Activated CD8-positive, alpha-beta memory T cell treated with anti-CD3 and anti-CD28 coated beads, Interleukin-2, amount 50 U/mL, for 24 hours (primary cell): ENCODE measurements around the gene PGAP6.
"Not testable (repeated sequence)": the region's sequence is repeated elsewhere in the genome, so short reads cannot be mapped to it uniquely, and the experiment has no call there.

Source experiments
- DNase-seq: peaks from one replicate; pipeline ENCODE4 v3.0.0-alpha.2; 2020; ENCODE audit errors: extremely low read depth

PGAP6 gene

GRCh38 chr16:400061-400591, 18.3 kb upstream of the PGAP6 start:
- DNase-seq: no peak

GRCh38 chr16:399340-400019, 17.7 kb upstream of the PGAP6 start:
- DNase-seq: no peak

DNA sequence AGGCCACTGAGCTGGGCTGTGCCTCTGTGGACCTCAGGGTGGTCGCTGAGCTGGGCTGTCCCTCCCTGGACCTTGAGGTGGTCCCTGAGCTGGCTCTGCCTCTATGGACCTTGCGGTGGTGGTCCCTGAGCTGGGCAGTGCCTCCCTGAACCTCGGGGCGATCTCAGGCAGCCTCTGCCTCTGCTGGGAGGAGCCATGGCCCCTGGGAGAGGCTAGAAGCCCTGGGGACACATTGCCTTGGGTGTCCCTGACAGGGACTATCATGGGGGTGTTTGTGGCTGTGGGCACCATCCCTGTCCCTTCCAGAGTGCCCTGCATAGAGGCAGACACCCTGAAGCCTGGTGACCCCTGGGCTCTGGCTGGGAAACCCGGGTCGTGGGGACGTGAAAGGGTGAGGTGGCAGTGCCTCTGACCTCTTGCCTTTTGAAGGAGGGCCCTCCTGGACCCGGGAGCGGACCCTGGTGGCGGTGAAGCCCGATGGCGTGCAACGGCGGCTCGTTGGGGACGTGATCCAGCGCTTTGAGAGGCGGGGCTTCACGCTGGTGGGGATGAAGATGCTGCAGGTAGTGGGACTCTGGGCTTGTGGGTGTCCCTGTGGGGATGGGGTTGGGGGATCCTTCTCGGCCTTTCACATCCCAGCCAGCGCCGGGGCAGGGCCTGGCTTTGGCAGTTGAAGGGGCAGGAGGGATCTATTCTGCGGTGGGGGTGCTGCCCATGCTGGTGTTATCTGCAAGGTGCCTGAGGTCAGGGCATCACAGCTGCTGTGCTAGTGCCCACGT, 17.0 kb upstream of the PGAP6 start:
- no peak for DNase-seq

DNA sequence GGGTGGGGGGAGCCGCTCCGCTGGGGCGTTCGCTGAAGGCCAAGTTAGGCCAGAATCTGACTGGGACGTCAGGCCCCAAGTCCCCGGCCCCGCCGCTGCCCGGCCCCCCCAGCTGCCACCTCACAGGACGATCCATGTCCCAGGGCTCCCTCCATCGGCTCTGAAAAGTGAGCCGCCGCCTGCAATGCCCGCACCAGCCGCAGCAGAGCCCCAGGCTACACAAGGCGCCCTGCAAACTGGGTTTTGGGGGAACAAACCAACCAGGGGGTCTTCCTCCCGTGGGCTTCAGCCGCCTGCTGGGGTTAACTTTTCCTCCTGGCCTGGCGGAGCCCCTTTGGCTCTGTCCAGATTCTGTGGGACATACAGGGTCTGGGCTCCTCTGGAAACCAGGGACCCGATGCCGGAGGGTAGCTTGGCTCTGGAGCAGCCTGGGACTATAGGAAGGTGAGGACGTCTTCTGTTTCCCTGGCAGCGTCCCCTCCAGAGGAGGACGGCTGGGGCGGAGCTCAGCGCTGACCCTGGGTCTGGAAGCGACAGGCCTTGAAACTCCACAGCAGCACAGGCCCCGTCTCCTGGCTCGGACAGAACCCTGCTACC, 16.1 kb upstream of the PGAP6 start:
- no peak for DNase-seq

DNA sequence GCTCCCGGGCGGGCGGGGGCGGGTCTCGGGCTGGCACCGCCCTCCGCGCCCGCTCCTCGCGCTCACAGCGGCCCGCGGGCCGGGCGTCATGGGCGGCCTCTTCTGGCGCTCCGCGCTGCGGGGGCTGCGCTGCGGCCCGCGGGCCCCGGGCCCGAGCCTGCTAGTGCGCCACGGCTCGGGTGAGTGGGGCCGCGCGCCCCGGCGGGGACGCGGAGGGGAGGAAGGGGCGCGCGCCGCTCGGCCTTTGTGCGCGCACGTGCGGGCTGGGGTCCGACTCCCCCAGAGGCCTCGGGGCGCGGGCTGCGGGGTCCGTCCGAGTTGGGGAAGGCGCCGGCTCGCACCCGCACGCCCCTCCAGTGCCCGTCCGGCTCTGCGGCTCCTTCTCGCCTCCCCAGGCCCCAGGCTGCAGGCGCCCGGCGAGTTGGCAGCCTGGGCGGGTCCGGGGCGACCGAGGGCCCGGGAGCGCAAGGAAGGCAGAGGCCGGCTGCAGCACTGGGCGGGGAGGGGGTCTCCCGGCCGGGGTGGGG, 15.4 kb upstream of the PGAP6 start, which contains the start of gene NME4:
Gene NME4, plus strand, starts transcription at position 65 of the 527 bp plus-strand sequence. Its CDS starts 24 bp downstream, at position 89.
- no peak for DNase-seq

DNA sequence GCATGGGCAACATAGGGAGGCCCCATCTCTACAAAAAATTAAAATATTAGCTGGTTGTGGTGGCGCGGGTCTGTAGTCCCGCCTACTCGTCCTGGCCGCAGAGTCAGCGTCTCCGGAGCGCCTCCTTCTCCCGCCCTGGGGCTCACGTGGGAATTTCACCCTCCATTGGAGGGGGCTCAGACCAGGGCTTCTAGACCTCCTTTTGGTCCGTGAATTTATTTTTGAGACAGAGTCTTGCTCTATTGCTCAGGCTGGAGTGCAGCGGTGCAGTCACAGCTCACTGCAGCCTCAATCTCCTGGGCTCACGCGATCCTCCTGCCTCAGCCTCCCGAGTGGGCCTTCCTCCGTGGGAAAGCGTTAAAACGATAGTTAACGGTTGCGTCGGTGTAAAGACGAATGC, 14.8 kb upstream of the PGAP6 start:
- no peak for DNase-seq

GRCh38 chr16:396199-396598, 14.4 kb upstream of the PGAP6 start:
- no peak for DNase-seq

GRCh38 chr16:392450-393030, 10.8 kb upstream of the PGAP6 start:
- DNase-seq: no peak

DNA sequence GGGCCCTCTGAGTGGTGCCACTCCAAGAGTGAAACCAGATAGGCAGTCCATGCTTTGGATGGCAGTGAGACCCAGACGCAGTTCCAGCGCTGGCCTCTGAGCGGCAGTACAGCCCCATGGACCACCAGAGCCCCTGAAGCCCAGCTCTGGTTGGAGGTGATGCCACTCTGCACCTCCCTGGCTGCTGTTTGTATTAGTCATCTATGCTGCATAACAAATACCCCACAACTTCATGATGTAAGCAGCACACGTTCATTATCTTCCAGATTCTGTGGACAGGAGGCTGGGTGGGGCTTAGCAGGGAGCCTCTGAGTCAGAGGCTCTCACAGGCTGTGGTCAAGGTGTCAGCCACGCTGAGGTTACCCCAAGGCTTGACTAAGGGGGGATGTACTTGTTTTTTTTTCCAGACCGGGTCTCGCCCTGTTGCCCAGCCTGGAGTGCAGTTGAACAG, 10.1 kb upstream of the PGAP6 start:
- peak; percentile 81 for DNase-seq

GRCh38 chr16:389352-389751, 7.6 kb upstream of the PGAP6 start:
- DNase-seq: no peak

DNA sequence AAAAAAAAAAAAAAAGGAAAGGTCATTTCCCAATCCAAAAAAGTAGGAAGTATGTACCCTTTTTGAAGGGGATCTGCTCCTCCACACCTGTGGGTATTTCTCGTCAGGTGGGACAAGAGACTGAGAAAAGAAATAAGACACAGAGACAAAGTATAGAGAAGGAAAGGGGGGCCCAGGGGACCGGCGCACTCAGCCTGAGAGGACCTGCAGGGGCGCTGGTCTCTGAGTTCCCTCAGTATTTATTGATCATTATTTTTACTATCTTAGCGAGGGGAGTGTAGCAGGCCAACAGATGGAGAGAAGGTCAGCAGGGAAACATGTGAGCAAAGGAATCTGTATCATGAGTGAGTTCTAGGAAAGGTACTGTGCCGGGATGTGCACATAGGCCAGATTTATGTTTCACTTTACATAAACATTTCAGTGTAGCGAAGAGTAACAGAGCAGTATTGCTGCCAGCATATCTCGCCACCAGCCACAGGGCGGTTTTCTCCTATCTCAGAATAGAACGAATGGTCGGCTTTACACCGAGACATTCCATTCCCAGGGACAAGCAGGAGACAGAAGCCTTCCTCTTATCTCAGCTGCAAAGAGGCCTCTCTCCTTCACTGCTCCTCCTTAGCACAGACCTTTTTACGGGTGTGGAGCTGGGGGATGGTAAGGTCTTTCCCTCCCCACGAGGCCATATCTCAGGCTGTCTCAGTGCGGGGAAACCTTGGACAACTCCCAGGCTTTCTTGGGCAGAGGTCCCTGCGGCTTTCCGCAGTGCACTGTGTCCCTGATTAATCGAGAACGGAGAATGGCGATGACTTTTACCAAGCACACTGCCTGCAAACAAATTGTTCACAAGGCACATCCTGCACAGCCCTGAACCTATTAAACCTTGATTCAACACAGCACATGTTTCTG, 6.2 kb upstream of the PGAP6 start:
- not testable (repeated sequence) for DNase-seq

GRCh38 chr16:386641-387156, 4.9 kb upstream of the PGAP6 start:
- DNase-seq: no peak

DNA sequence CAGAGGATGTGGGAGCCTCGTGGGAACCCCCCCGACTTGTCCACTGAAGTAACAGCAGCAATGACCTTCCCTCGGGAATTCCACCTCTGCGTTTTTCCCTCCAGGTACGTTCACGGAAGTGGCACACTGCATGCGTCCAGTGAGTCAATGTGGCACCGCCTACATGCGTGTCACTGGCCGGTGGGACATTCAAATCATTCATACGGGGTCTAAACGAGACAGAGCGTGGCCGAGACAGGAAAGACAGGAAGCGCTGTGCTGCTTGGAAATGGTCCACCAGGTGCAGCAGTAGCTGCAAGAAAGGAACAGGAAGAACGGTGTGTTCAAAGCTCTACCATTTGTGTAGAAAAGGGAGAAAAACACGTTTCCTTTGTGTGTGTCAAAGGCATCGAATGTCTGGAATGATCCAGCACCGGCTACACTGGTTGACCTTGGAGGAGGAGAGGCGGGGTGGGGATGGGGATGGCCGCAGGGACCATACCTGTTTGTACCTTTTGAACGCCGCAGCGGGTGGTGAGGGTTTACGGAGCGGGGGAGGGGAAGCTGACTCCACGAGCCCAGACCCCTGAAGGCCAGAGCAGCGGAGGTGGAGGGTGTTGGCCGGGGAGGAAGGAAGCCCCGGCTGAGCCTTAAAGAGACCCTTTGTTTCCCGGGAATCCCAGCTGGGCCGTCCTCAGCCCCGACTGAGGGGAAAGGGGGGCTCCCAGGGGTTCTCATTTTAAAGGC, 1.7 kb upstream of the PGAP6 start:
- DNase-seq: no peak

- no peak for DNase-seq
These were observed 578 bp downstream of the PGAP6 start for GRCh38 chr16:381012-381788.

- no peak for DNase-seq
These were observed 1.1 kb downstream of the PGAP6 start for GRCh38 chr16:380762-381011.

DNA sequence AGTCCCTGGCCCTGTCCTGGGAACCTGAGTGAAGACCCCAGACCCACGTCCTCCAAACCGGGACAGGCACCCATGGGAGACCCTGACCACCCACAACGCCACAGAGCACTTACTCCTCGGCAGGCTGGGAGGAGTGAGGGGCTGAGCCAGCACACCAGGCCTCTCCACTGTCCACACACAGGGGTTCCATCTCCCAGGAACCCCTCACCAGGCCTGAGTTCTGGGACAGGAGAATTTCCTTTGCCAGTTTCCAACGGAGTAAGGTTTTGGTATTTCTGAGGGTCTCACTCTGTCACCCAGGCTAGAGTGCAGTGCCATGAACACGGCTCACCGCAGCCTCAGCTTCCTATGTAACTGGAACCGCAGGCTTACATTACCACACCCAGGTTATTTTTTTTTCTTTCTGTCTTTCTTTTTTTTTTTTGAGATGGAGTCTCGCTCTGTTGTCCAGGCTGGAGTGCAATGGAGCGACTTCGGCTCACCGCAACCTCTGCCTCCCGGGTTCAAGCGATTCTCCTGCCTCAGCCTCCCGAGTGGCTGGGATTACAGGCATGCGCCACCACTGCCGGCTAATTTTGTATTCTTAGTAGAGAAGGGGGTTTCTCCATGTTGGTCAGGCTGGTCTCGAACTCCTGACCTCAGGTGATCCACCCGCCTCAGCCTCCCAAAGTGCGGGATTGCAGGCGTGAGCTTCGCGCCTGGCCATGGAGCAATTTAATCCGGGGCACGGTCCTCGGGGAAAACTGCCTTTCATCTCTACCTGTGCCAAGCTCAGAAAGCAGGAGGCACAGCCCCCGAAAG, 1.6 kb downstream of the PGAP6 start:
- DNase-seq: no peak

- DNase-seq: no peak
These were observed 2.4 kb downstream of the PGAP6 start for GRCh38 chr16:379183-379960.

GRCh38 chr16:378821-379182, 3.0 kb downstream of the PGAP6 start:
- DNase-seq: no peak
